ENCODE data around the gene STX18.

The STX18 gene

DNA sequence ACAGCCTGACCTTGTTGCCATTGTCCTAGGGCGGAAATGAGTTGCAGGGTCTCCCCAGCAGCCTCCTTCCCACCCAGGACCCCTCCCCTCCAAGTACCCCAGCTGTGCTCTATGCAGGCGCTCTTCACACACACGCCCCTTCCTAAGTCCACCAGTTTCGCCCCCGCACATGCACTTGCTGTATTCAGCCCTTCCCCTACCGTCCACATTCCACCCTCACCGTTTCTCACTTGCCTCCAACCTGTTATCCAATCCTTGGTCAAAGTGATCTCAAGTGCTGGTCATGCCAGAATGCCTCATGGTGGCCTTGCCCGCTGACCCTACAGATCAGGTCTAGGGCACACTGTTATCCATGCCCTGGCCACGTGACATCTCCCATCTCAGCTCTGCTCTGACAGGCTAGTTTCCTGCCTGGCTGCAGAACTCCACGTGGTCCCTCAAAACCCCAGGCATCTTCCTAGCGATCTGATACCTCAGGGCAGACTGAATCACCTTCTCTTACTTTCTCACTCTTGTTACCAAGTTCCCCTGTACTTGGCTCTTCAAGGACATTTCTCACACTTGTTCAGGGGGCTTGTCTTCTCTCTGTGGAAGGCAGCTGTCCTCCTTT lies 115.2 kb downstream of the STX18 start:
- TF ChIP-seq, protein P1, sequence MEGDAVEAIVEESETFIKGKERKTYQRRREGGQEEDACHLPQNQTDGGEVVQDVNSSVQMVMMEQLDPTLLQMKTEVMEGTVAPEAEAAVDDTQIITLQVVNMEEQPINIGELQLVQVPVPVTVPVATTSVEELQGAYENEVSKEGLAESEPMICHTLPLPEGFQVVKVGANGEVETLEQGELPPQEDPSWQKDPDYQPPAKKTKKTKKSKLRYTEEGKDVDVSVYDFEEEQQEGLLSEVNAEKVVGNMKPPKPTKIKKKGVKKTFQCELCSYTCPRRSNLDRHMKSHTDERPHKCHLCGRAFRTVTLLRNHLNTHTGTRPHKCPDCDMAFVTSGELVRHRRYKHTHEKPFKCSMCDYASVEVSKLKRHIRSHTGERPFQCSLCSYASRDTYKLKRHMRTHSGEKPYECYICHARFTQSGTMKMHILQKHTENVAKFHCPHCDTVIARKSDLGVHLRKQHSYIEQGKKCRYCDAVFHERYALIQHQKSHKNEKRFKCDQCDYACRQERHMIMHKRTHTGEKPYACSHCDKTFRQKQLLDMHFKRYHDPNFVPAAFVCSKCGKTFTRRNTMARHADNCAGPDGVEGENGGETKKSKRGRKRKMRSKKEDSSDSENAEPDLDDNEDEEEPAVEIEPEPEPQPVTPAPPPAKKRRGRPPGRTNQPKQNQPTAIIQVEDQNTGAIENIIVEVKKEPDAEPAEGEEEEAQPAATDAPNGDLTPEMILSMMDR (IDR thresholded peaks at IDR 0.05; ENCODE audit: low read depth, low read length), result no peak
- no peak overlapping the region for H3K27ac ChIP-seq
- no peaks in the 10 kb centered on the region for H3K9me3 ChIP-seq (ENCODE audit: severe bottlenecking)
- peaks cover 6% of the 10 kb centered on the region for H3K36me3 ChIP-seq
- no peak overlapping the region for H3K4me3 ChIP-seq (ENCODE audit: low read depth, low read length)
- no peak for DNase-seq
- H3K27me3 ChIP-seq (ENCODE audit: insufficient read depth, low read depth, severe bottlenecking), result no peaks in the 10 kb centered on the region

GRCh38 chr4:4425696-4426095 lies 116.2 kb downstream of the STX18 start:
- Histone ChIP-seq H3K27me3 (ENCODE audit: insufficient read depth, low read depth, severe bottlenecking) (no peaks in the 10 kb centered on the region), H3K9me3 (ENCODE audit: severe bottlenecking) (no peaks in the 10 kb centered on the region), H3K27ac (no peak overlapping the region), H3K4me3 (ENCODE audit: low read depth, low read length) (no peak overlapping the region), H3K36me3 (peaks cover 9% of the 10 kb centered on the region)
- DNase-seq, result no peak
- TF ChIP-seq, protein P1 (IDR thresholded peaks at IDR 0.05; ENCODE audit: low read depth, low read length), result no peak

GRCh38 chr4:4425119-4425690 lies 116.6 kb downstream of the STX18 start:
- Histone ChIP-seq H3K27ac (no peak overlapping the region), H3K36me3 (peaks cover 14% of the 10 kb centered on the region), H3K9me3 (ENCODE audit: severe bottlenecking) (no peaks in the 10 kb centered on the region), H3K27me3 (ENCODE audit: insufficient read depth, low read depth, severe bottlenecking) (no peaks in the 10 kb centered on the region), H3K4me3 (ENCODE audit: low read depth, low read length) (no peak overlapping the region)
- DNase-seq, result no peak
- TF ChIP-seq, protein P1 (IDR thresholded peaks at IDR 0.05; ENCODE audit: low read depth, low read length), result no peak

GRCh38 chr4:4424499-4425115 lies 117.2 kb downstream of the STX18 start:
- Histone ChIP-seq H3K4me3 (ENCODE audit: low read depth, low read length) (no peak overlapping the region), H3K27ac (no peak overlapping the region), H3K27me3 (ENCODE audit: insufficient read depth, low read depth, severe bottlenecking) (no peaks in the 10 kb centered on the region), H3K36me3 (peaks cover 20% of the 10 kb centered on the region), H3K9me3 (ENCODE audit: severe bottlenecking) (no peaks in the 10 kb centered on the region)
- TF ChIP-seq, protein P1 (IDR thresholded peaks at IDR 0.05; ENCODE audit: low read depth, low read length), result no peak
- DNase-seq, result no peak

DNA sequence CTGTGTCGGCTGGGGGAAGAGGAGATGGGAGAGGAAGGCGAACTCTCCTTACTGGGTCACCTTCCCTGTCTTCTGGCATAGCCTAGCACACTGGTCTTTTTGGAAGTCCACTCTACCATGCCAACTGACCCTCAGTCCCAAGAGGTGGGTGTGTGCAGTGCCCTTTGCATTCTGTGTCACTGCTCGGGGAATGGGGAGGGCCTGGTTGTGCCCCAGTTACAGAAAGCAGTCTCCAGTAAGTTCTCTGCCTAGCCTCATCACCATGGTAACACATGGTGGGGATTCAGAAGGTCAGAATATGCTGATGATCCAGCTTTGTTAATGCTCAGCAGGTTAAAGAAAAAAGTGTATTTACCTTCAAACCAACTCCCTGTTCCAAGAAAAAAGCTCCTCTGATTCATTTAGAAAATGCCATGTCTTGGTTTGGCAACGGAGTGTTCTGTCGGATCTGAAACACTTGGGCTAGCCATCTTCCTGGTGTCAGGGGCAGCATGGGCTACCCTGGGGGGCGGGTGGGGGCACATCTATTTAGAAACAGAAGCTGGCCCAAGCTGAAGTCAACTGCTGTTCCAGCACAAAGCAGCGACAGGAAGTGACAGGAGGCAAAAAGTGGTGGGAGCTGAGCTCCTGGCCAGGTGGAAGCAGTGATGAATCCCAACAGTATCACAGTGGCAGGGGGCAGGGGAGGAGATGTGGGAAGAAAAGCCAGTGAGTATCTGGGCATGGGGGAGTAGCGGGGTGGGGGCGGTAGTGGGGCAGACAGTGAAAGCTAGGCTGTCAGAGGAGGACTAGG lies 117.9 kb downstream of the STX18 start:
- Histone ChIP-seq H3K27me3 (ENCODE audit: insufficient read depth, low read depth, severe bottlenecking) (no peaks in the 10 kb centered on the region), H3K4me3 (ENCODE audit: low read depth, low read length) (no peak overlapping the region), H3K27ac (no peak overlapping the region), H3K9me3 (ENCODE audit: severe bottlenecking) (no peaks in the 10 kb centered on the region), H3K36me3 (peaks cover 27% of the 10 kb centered on the region)
- no peak for DNase-seq
- TF ChIP-seq, protein P1 (IDR thresholded peaks at IDR 0.05; ENCODE audit: low read depth, low read length), result no peak

Measured in WERI-Rb-1 (cell line).